Keratinocyte (primary cell): ENCODE data around the gene SIVA1. TPM values are rescaled to one million over a fixed set of nuclear protein-coding genes. Genes with fewer than 3 reads are reported as not detected.

Source experiments
- DNase-seq: peaks from one replicate; pipeline ENCODE4 v3.0.0-alpha.2; 2011; ENCODE audit warnings: low read depth, missing footprints, low spot score
- FAIRE-seq: peaks from 2 replicates; lab custom pipeline; 2011; peaks lifted over from hg19 to GRCh38; lab: Jason Lieb, UNC
- H2AFZ ChIP-seq: 2 replicates; pipeline ENCODE4 v1.6.0; 2012; ENCODE audit warnings: low read length, control low read depth, inconsistent platforms; ENCODE audit not compliant: control insufficient read depth
- H3K27ac ChIP-seq: 2 replicates; pipeline ENCODE4 v1.5.1; 2011; ENCODE audit warnings: low read length; ENCODE audit not compliant: control insufficient read depth, insufficient read depth
- H3K27me3 ChIP-seq: 3 replicates; pipeline ENCODE4 v1.6.0; 2011; ENCODE audit warnings: low read length; ENCODE audit not compliant: control insufficient read depth, insufficient read depth; ENCODE audit errors: extremely low read depth
- H3K36me3 ChIP-seq, 2 experiments: 2 replicates in 1 of 2; 3 replicates in 1 of 2; pipeline ENCODE4 v1.5.1; 2011; ENCODE audit warnings: low read length in 2 of 2, mild to moderate bottlenecking in 1 of 2; ENCODE audit not compliant: control insufficient read depth in 2 of 2, insufficient read depth in 2 of 2; ENCODE audit errors: extremely low read depth in 1 of 2
- H3K4me1 ChIP-seq: 3 replicates; pipeline ENCODE4 v1.5.1; 2011; ENCODE audit warnings: low read length; ENCODE audit not compliant: control insufficient read depth, insufficient read depth; ENCODE audit errors: extremely low read depth
- H3K4me2 ChIP-seq: 3 replicates; pipeline ENCODE4 v1.6.0; 2011; ENCODE audit warnings: low read depth, low read length; ENCODE audit not compliant: control insufficient read depth, insufficient read depth; ENCODE audit errors: extremely low read depth
- H3K4me3 ChIP-seq, 3 experiments: fragments of 200-600 bp in 1 of 3; sonication (generic) in 1 of 3; 2 replicates in 2 of 3; 3 replicates in 1 of 3; pipeline ENCODE4 v1.5.1; 2011 to 2016; ENCODE audit warnings: low read length in 3 of 3, mild to moderate bottlenecking in 3 of 3, control low read depth in 2 of 3, inconsistent platforms in 1 of 3, low read depth in 1 of 3, mixed read lengths in 1 of 3, mixed run types in 1 of 3, moderate library complexity in 1 of 3; ENCODE audit not compliant: control insufficient read depth in 2 of 3, insufficient read depth in 2 of 3; ENCODE audit errors: extremely low read depth in 1 of 3
- H3K79me2 ChIP-seq: 2 replicates; pipeline ENCODE4 v1.6.0; 2012; ENCODE audit warnings: low read length; ENCODE audit not compliant: control insufficient read depth, insufficient read depth
- H3K9ac ChIP-seq: 3 replicates; pipeline ENCODE4 v1.6.0; 2011; ENCODE audit warnings: low read length; ENCODE audit not compliant: control insufficient read depth, insufficient read depth; ENCODE audit errors: extremely low read depth
- H3K9me1 ChIP-seq: 3 replicates; pipeline ENCODE4 v1.6.0; 2011; ENCODE audit warnings: low read length; ENCODE audit not compliant: control insufficient read depth, insufficient read depth; ENCODE audit errors: extremely low read depth
- H3K9me3 ChIP-seq: 2 replicates; pipeline ENCODE4 v1.5.1; 2012; ENCODE audit warnings: low read depth, low read length; ENCODE audit not compliant: control insufficient read depth
- H4K20me1 ChIP-seq: 3 replicates; pipeline ENCODE4 v1.6.0; 2011; ENCODE audit warnings: low read length; ENCODE audit not compliant: control insufficient read depth, insufficient read depth; ENCODE audit errors: extremely low read depth
- EZH2 ChIP-seq: IDR thresholded peaks from one replicate; pipeline ENCODE4 v1.6.1; 2012; ENCODE audit warnings: inconsistent platforms, mild to moderate bottlenecking, low read length, moderate library complexity
- dilution Hi-C: fragments of 300-500 bp; cut with MboI; formaldehyde crosslinking; loops from one replicate; pipeline ENCODE4 v1.7.0; 2020; ENCODE audit warnings: low sequenced_read_pairs; ENCODE audit not compliant: extremely low pct_ligation_motif_present
- polyA plus RNA-seq, 5 experiments: library from polyadenylated mRNA; depleted of rRNA in 3 of 5; stranded (reverse) in 3 of 5; stranded (forward) in 1 of 5; unstranded in 1 of 5; fragments of >200 nt; gene quantifications; 1 replicate in 1 of 5; 2 replicates in 3 of 5; 3 replicates in 1 of 5; pipeline versions ENCODE4 v1.2.1 to v1.2.3, GENCODE V29; 2011 to 2012; ENCODE audit warnings: missing spikeins in 2 of 5, low read depth in 1 of 5, low replicate concordance in 1 of 5
- TF ChIP-seq, protein P1 (sequence below), 3 experiments: IDR thresholded peaks in 1 of 3; conservative IDR thresholded peaks in 1 of 3; optimal IDR thresholded peaks in 1 of 3; 2 replicates in 2 of 3; 3 replicates in 1 of 3; pipeline versions ENCODE3 to v1.5.1; 2011; ENCODE audit warnings: low read length in 3 of 3, mild to moderate bottlenecking in 3 of 3, moderate library complexity in 2 of 3, control low read depth in 1 of 3, inconsistent platforms in 1 of 3; ENCODE audit not compliant: insufficient read depth in 2 of 3; ENCODE audit errors: extremely low read depth in 1 of 3

Gene SIVA1
- polyA plus RNA-seq, 1 donor (not counting 4 experiments of a cell fraction or from before 2014, with no cell fraction given): 35.3 TPM

DNA sequence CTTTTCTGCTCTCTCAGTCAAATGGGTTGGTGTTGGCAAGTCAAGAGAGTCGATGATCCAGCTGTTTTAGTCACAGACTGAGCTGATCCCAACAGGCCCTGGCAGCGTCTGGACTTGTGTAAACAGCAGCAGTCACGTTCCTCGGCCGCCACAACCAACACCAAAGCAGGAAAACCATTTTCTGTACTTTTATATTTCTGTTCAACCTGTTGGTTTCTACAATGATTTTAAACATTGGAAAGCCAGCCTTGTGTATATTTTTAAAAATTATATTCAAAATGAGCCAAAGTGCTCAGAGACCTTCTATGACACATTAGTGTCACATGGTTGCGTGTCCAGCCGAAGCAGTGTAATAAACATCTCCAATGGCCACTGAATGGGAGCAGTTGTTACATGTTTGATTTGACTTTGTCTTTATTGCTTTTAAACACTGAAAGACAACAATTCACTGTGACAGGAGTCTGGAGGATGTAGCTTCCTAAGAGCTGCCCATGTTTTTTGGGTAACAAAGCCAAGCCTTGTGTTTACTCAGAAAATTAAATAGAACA, 5.9 kb upstream of the SIVA1 start:
- peak; percentile 92 for FAIRE-seq
- Histone ChIP-seq H3K27me3 (no peaks in the 10 kb centered on the region), H3K9ac (peak overlapping the region; percentile 6), H3K4me1 (peaks cover 61% of the 10 kb centered on the region), H3K9me3 (no peaks in the 10 kb centered on the region), H3K79me2 (no peaks in the 10 kb centered on the region), H4K20me1 (no peaks in the 10 kb centered on the region), H3K9me1 (peaks cover 2% of the 10 kb centered on the region), H3K36me3 (no peaks in the 10 kb centered on the region), H3K4me2 (peak overlapping the region; percentile 71), H3K4me3 (peak overlapping the region in 1 of 3 experiments; percentile 39), H3K27ac (peak overlapping the region; percentile 67), H2AFZ (no peak overlapping the region)
- TF ChIP-seq EZH2: no peak
- TF ChIP-seq, protein P1, sequence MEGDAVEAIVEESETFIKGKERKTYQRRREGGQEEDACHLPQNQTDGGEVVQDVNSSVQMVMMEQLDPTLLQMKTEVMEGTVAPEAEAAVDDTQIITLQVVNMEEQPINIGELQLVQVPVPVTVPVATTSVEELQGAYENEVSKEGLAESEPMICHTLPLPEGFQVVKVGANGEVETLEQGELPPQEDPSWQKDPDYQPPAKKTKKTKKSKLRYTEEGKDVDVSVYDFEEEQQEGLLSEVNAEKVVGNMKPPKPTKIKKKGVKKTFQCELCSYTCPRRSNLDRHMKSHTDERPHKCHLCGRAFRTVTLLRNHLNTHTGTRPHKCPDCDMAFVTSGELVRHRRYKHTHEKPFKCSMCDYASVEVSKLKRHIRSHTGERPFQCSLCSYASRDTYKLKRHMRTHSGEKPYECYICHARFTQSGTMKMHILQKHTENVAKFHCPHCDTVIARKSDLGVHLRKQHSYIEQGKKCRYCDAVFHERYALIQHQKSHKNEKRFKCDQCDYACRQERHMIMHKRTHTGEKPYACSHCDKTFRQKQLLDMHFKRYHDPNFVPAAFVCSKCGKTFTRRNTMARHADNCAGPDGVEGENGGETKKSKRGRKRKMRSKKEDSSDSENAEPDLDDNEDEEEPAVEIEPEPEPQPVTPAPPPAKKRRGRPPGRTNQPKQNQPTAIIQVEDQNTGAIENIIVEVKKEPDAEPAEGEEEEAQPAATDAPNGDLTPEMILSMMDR (optimal IDR thresholded peaks at IDR 0.05 in 1 of 3, IDR thresholded peaks at IDR 0.05 in 1 of 3, conservative IDR thresholded peaks at IDR 0.05 in 1 of 3; ENCODE audit: extremely low read depth in 1 of 3, insufficient read depth in 2 of 3, low read length in 3 of 3): no peak
- dilution Hi-C loops: no loop called here
- no peak for DNase-seq

DNA sequence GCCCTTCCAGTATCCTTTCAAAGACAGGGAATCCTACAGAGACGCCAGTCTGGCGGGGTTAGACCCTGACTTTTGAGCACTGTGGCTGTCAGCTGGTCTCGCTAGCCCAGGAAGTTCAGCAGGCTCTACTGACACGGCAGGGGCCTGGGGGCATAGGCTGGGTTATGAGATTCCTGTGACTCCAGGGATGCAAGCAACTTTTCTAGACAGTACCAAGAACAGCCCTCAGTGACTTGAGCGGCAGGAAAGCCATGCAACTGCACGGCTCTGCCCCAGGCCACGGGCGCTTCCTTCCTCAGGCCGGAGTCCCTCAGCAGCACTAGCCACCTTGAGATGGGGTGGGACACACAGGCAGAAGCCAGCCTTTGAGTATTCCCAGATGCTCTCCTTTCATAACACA, 5.1 kb upstream of the SIVA1 start:
- H3K36me3 ChIP-seq: no peaks in the 10 kb centered on the region
- no peaks in the 10 kb centered on the region for H3K79me2 ChIP-seq
- no peaks in the 10 kb centered on the region for H4K20me1 ChIP-seq
- TF ChIP-seq, protein P1 (optimal IDR thresholded peaks at IDR 0.05 in 1 of 3, IDR thresholded peaks at IDR 0.05 in 1 of 3, conservative IDR thresholded peaks at IDR 0.05 in 1 of 3; ENCODE audit: extremely low read depth in 1 of 3, insufficient read depth in 2 of 3, low read length in 3 of 3): no peak
- TF ChIP-seq EZH2: no peak
- H3K9me1 ChIP-seq: peaks cover 2% of the 10 kb centered on the region
- DNase-seq: no peak
- FAIRE-seq: no peak
- H3K9ac ChIP-seq: no peak overlapping the region
- H3K4me2 ChIP-seq: no peak overlapping the region
- H3K9me3 ChIP-seq: no peaks in the 10 kb centered on the region
- peaks cover 61% of the 10 kb centered on the region for H3K4me1 ChIP-seq
- no peaks in the 10 kb centered on the region for H3K27me3 ChIP-seq
- peak overlapping the region; percentile 67 for H3K27ac ChIP-seq
- dilution Hi-C loops: no loop called here
- H3K4me3 ChIP-seq: no peak overlapping the region
- H2AFZ ChIP-seq: no peak overlapping the region
